Endodermal cell (in vitro differentiated cells): ENCODE measurements around the gene CTU2. TPM values are rescaled to one million over a fixed set of nuclear protein-coding genes. Genes with fewer than 3 reads are reported as not detected.

Source experiments
- DNase-seq: peaks from one replicate; pipeline ENCODE4 v3.0.0-alpha.2; 2017
- H3K27ac ChIP-seq: 2 replicates; pipeline ENCODE4 v1.5.1; 2013; ENCODE audit warnings: mild to moderate bottlenecking, low read depth, low read length, moderate library complexity
- H3K27me3 ChIP-seq: 2 replicates; pipeline ENCODE4 v1.6.1; 2013; ENCODE audit warnings: mild to moderate bottlenecking, low read length, moderate library complexity; ENCODE audit not compliant: insufficient read depth, control insufficient read depth, poor library complexity, severe bottlenecking
- H3K36me3 ChIP-seq: 2 replicates; pipeline ENCODE4 v1.7.0; 2013; ENCODE audit warnings: mild to moderate bottlenecking, low read length, moderate library complexity; ENCODE audit not compliant: control insufficient read depth, insufficient read depth
- H3K4me1 ChIP-seq: one replicate; pipeline ENCODE4 v1.7.0; 2013; ENCODE audit warnings: low read length; ENCODE audit not compliant: control insufficient read depth, insufficient read depth
- H3K4me3 ChIP-seq: 2 replicates; pipeline ENCODE4 v1.5.1; 2013; ENCODE audit warnings: mild to moderate bottlenecking, low read length, moderate library complexity
- H3K9ac ChIP-seq: 2 replicates; pipeline ENCODE4 v1.6.1; 2013; ENCODE audit warnings: mild to moderate bottlenecking, low read length, moderate library complexity; ENCODE audit not compliant: poor library complexity, severe bottlenecking; ENCODE audit errors: extremely low read depth
- H3K9me3 ChIP-seq: 2 replicates; pipeline ENCODE4 v1.6.1; 2013; ENCODE audit warnings: mild to moderate bottlenecking, low read length, moderate library complexity; ENCODE audit not compliant: control insufficient read depth
- H3K27ac Mint-ChIP-seq: 2 replicates; pipeline ENCODE4 v1.8.0; 2020; ENCODE audit warnings: mixed read lengths
- H3K27me3 Mint-ChIP-seq: 2 replicates; pipeline ENCODE4 v1.8.0; 2021; ENCODE audit warnings: mild to moderate bottlenecking, mixed read lengths; ENCODE audit not compliant: insufficient read depth
- H3K36me3 Mint-ChIP-seq: 2 replicates; pipeline ENCODE4 v1.8.0; 2020; ENCODE audit warnings: low read depth, mixed read lengths
- H3K4me1 Mint-ChIP-seq: 2 replicates; pipeline ENCODE4 v1.8.0; 2020; ENCODE audit warnings: mixed read lengths
- H3K4me3 Mint-ChIP-seq: 2 replicates; pipeline ENCODE4 v1.8.0; 2020; ENCODE audit warnings: mild to moderate bottlenecking, moderate library complexity, mixed read lengths
- H3K9me3 Mint-ChIP-seq: 2 replicates; pipeline ENCODE4 v1.8.0; 2020; ENCODE audit warnings: mild to moderate bottlenecking, mixed read lengths
- WGBS, 2 experiments: methylation state at CpG; one replicate each; pipeline versions ENCODE4 v1.1.5 to v1.1.7; 2013; ENCODE audit warnings: missing lambda C conversion rate in 2 of 2, mixed read lengths in 1 of 2; ENCODE audit not compliant: insufficient coverage in 1 of 2, insufficient read length in 1 of 2; 5-methylcytosine and 5-hydroxymethylcytosine counted together
- total RNA-seq, 2 donors: library from RNA; stranded (reverse); fragmentation: NEBNext Ultra II Directional in 1 of 2; extraction: Animal tissue kit (Norgen Biotek cat#: 25700) in 1 of 2; gene quantifications; 2 replicates in 1 of 2; 3 replicates in 1 of 2; pipeline ENCODE4 v1.2.1, GENCODE V29; 2021
- TF ChIP-seq, protein P1 (sequence below): fragments of 200-600 bp; sonication (generic); conservative IDR thresholded peaks from 2 replicates; pipeline ENCODE4 v1.5.0; 2021; ENCODE audit warnings: antibody characterized with exemption, mild to moderate bottlenecking

Gene CTU2
- total RNA-seq, 2 donors from 2014 or later = 16.7 to 24.3 TPM

DNA sequence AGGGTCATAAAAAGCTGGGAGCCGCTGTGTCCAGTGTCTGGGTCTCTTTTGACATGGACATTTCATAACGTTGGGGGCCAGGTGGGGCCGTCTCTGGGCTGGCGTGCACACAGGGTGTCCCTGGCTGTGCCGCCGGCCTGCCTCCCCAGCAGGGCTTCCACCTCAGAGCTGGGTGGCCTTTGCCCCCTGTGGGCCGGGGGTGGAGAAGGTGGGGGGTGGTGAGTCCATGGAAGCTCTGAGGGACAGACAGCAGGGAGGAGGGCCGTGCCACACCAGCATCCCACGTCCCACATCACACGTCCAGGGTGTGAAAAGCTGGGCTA, 19.1 kb upstream of the CTU2 start:
- Histone ChIP-seq H3K9me3 (no peaks in the 10 kb centered on the region), H3K36me3 (no peaks in the 10 kb centered on the region), H3K4me1 (no peaks in the 10 kb centered on the region), H3K27me3 (peaks cover 35% of the 10 kb centered on the region), H3K27ac (no peak overlapping the region), H3K4me3 (no peak overlapping the region), H3K9ac (no peak overlapping the region)
- H3K27me3 Mint-ChIP-seq = peaks cover 40% of the 10 kb centered on the region
- H3K4me3 Mint-ChIP-seq = peak overlapping the region; percentile 57
- no peak for DNase-seq
- TF ChIP-seq, protein P1, sequence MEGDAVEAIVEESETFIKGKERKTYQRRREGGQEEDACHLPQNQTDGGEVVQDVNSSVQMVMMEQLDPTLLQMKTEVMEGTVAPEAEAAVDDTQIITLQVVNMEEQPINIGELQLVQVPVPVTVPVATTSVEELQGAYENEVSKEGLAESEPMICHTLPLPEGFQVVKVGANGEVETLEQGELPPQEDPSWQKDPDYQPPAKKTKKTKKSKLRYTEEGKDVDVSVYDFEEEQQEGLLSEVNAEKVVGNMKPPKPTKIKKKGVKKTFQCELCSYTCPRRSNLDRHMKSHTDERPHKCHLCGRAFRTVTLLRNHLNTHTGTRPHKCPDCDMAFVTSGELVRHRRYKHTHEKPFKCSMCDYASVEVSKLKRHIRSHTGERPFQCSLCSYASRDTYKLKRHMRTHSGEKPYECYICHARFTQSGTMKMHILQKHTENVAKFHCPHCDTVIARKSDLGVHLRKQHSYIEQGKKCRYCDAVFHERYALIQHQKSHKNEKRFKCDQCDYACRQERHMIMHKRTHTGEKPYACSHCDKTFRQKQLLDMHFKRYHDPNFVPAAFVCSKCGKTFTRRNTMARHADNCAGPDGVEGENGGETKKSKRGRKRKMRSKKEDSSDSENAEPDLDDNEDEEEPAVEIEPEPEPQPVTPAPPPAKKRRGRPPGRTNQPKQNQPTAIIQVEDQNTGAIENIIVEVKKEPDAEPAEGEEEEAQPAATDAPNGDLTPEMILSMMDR = no peak
- H3K36me3 Mint-ChIP-seq = no peaks in the 10 kb centered on the region
- no peak overlapping the region for H3K27ac Mint-ChIP-seq
- peaks cover 10% of the 10 kb centered on the region for H3K4me1 Mint-ChIP-seq
- 68 to 76% methylated on average over 4 to 10 of the region's 10 CpGs for WGBS, 2 experiments
- no peaks in the 10 kb centered on the region for H3K9me3 Mint-ChIP-seq

- Histone ChIP-seq H3K4me1 (no peaks in the 10 kb centered on the region), H3K27me3 (peaks cover 35% of the 10 kb centered on the region), H3K4me3 (no peak overlapping the region), H3K27ac (no peak overlapping the region), H3K36me3 (no peaks in the 10 kb centered on the region), H3K9ac (no peak overlapping the region), H3K9me3 (no peaks in the 10 kb centered on the region)
- WGBS, 2 experiments = 77% methylated on average over 3 of the region's 3 CpGs; no CpG with 5 or more reads in 1 of the 2 experiments
- no peak overlapping the region for H3K27ac Mint-ChIP-seq
- peaks cover 40% of the 10 kb centered on the region for H3K27me3 Mint-ChIP-seq
- no peaks in the 10 kb centered on the region for H3K9me3 Mint-ChIP-seq
- DNase-seq = no peak
- peaks cover 10% of the 10 kb centered on the region for H3K4me1 Mint-ChIP-seq
- H3K4me3 Mint-ChIP-seq = peak overlapping the region; percentile 28
- TF ChIP-seq, protein P1 = no peak
- H3K36me3 Mint-ChIP-seq = no peaks in the 10 kb centered on the region
These were observed 18.7 kb upstream of the CTU2 start for GRCh38 chr16:88687676-88688012.

GRCh38 chr16:88688013-88688778, 18.1 kb upstream of the CTU2 start:
- TF ChIP-seq, protein P1 = no peak
- peaks cover 40% of the 10 kb centered on the region for H3K27me3 Mint-ChIP-seq
- H3K9ac ChIP-seq = no peak overlapping the region
- no peaks in the 10 kb centered on the region for H3K4me1 ChIP-seq
- H3K36me3 Mint-ChIP-seq = no peaks in the 10 kb centered on the region
- DNase-seq = peak; percentile 83
- 51 to 57% methylated on average over 21 to 28 of the region's 28 CpGs for WGBS, 2 experiments
- H3K27me3 ChIP-seq = peaks cover 35% of the 10 kb centered on the region
- no peak overlapping the region for H3K27ac ChIP-seq
- peak overlapping the region; percentile 28 for H3K4me3 Mint-ChIP-seq
- peaks cover 10% of the 10 kb centered on the region for H3K4me1 Mint-ChIP-seq
- no peak overlapping the region for H3K27ac Mint-ChIP-seq
- H3K9me3 Mint-ChIP-seq = no peaks in the 10 kb centered on the region
- no peak overlapping the region for H3K4me3 ChIP-seq
- H3K9me3 ChIP-seq = no peaks in the 10 kb centered on the region
- no peaks in the 10 kb centered on the region for H3K36me3 ChIP-seq
